ENCODE measurements around the gene CREB5. TPM values are rescaled to one million over a fixed set of nuclear protein-coding genes. Genes with fewer than 3 reads are reported as not detected.

CREB5 gene
- total and polyA plus RNA-seq, 2 of the 8 experiments (the other 6 are each of a cell fraction or from before 2014, with no cell fraction given) = 2.4 to 2.7 TPM

DNA sequence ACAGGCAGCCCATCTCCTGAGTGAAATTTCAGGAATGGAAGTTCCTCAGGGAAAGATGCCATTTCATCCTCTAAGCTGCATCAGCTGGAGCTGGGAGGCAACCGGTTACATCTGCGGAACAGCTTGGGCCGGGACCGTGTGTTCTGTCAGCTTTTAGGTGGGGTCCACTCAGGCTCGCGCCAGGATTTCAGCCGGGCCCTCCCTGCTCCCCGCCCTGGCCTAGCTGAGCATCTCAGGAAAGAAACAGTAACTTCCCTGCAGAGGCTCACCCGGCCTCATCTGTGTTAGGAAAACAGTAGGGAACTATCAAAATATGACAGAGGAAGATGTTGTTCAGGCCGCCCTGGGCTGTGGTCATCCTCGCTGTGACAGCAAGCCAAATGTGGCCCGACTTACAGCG, 435.4 kb downstream of the CREB5 start (continued):
- no peak for TF ChIP-seq BACH1 (IDR thresholded peaks at IDR 0.05; ENCODE audit: low read length)
- no peak for TF ChIP-seq TAF1 (IDR thresholded peaks at IDR 0.05; ENCODE audit: low read depth, low read length)
- no peak for TF ChIP-seq EGR1 (IDR thresholded peaks at IDR 0.05; ENCODE audit: borderline replicate concordance, low read depth, low read length)
- TF ChIP-seq CBX5 (IDR thresholded peaks at IDR 0.05; ENCODE audit: low read depth, low read length) = no peak
